ENCODE data around the gene ABHD5.
"Not testable (repeated sequence)": the region's sequence is repeated elsewhere in the genome, so short reads cannot be mapped to it uniquely, and the experiment has no call there.

Gene ABHD5

GRCh38 chr3:43690400-43691119 is at the start of gene ABHD5:
ABHD5 (plus strand) TSS chr3:43690938; CDS start chr3:43690993, 55 bp downstream.
- DNase-seq (ENCODE audit: low read depth in 1 of 2, low spot score in 1 of 2) = peak; percentile 88 to 93

GRCh38 chr3:43641306-43642114 is 49.2 kb upstream of the ABHD5 start:
- no peak for DNase-seq (ENCODE audit: low read depth in 1 of 2, low spot score in 1 of 2)

- no peak for DNase-seq (ENCODE audit: low read depth in 1 of 2, low spot score in 1 of 2)
These were observed 46.3 kb upstream of the ABHD5 start for GRCh38 chr3:43644443-43644842.

- no peak for DNase-seq (ENCODE audit: low read depth in 1 of 2, low spot score in 1 of 2)
These were observed 43.2 kb upstream of the ABHD5 start for GRCh38 chr3:43647331-43648166.

GRCh38 chr3:43648957-43649356 is 41.8 kb upstream of the ABHD5 start:
- no peak for DNase-seq (ENCODE audit: low read depth in 1 of 2, low spot score in 1 of 2)

- no peak for DNase-seq (ENCODE audit: low read depth in 1 of 2, low spot score in 1 of 2)
These were observed 41.3 kb upstream of the ABHD5 start for GRCh38 chr3:43649365-43649968.

- no peak for DNase-seq (ENCODE audit: low read depth in 1 of 2, low spot score in 1 of 2)
These were observed 40.4 kb upstream of the ABHD5 start for GRCh38 chr3:43650345-43650744.

- DNase-seq (ENCODE audit: low read depth in 1 of 2, low spot score in 1 of 2) = not testable (repeated sequence)
These were observed 34.3 kb upstream of the ABHD5 start for GRCh38 chr3:43656390-43656789.

GRCh38 chr3:43659250-43659880 is 31.4 kb upstream of the ABHD5 start:
- DNase-seq (ENCODE audit: low read depth in 1 of 2, low spot score in 1 of 2) = no peak

GRCh38 chr3:43661376-43661775 is 29.4 kb upstream of the ABHD5 start:
- not testable (repeated sequence) for DNase-seq (ENCODE audit: low read depth in 1 of 2, low spot score in 1 of 2)

- not testable (repeated sequence) for DNase-seq (ENCODE audit: low read depth in 1 of 2, low spot score in 1 of 2)
These were observed 25.7 kb upstream of the ABHD5 start for GRCh38 chr3:43665011-43665410.

- DNase-seq (ENCODE audit: low read depth in 1 of 2, low spot score in 1 of 2) = no peak
These were observed 19.9 kb upstream of the ABHD5 start for GRCh38 chr3:43670635-43671522.

GRCh38 chr3:43674345-43675085 is 16.2 kb upstream of the ABHD5 start:
- DNase-seq (ENCODE audit: low read depth in 1 of 2, low spot score in 1 of 2) = no peak

GRCh38 chr3:43675593-43675992 is 15.1 kb upstream of the ABHD5 start:
- no peak for DNase-seq (ENCODE audit: low read depth in 1 of 2, low spot score in 1 of 2)

- DNase-seq (ENCODE audit: low read depth in 1 of 2, low spot score in 1 of 2) = no peak
These were observed 14.3 kb upstream of the ABHD5 start for GRCh38 chr3:43676441-43676840.

- DNase-seq (ENCODE audit: low read depth in 1 of 2, low spot score in 1 of 2) = not testable (repeated sequence)
These were observed 12.4 kb upstream of the ABHD5 start for GRCh38 chr3:43678375-43678774.

GRCh38 chr3:43678887-43679449 is 11.8 kb upstream of the ABHD5 start:
- DNase-seq (ENCODE audit: low read depth in 1 of 2, low spot score in 1 of 2) = not testable (repeated sequence)

- not testable (repeated sequence) for DNase-seq (ENCODE audit: low read depth in 1 of 2, low spot score in 1 of 2)
These were observed 9.9 kb upstream of the ABHD5 start for GRCh38 chr3:43680857-43681256.

GRCh38 chr3:43684944-43685343 is 5.8 kb upstream of the ABHD5 start:
- DNase-seq (ENCODE audit: low read depth in 1 of 2, low spot score in 1 of 2) = no peak

Data from stimulated activated CD4-positive, alpha-beta T cell treated with anti-CD3 and anti-CD28 coated beads, Interleukin-15, amount 100 ng/mL, for 1 hour (primary cell).